Loucy (cell line): ENCODE measurements around the gene RAD9A.
A peak's percentile ranks its signal among the peaks of the same experiment; 100 is the strongest.

Experiments used
- H2AFZ ChIP-seq: fragments of 200-600 bp; sonication (generic); 2 replicates; pipeline ENCODE4 v1.6.0; 2016; ENCODE audit warnings: antibody characterized with exemption, mild to moderate bottlenecking, low read length, moderate library complexity
- H3F3A ChIP-seq: fragments of 200-600 bp; 2 replicates; pipeline ENCODE4 v1.6.0; 2016; ENCODE audit warnings: antibody characterized with exemption, low read depth, mild to moderate bottlenecking
- H3K27me3 ChIP-seq: fragments of 200-600 bp; sonication (generic); 2 replicates; pipeline ENCODE4 v1.6.1; 2014; ENCODE audit warnings: low read length, mild to moderate bottlenecking; ENCODE audit not compliant: insufficient read depth, poor library complexity, severe bottlenecking
- H3K36me3 ChIP-seq: fragments of 200-600 bp; sonication (generic); 2 replicates; pipeline ENCODE4 v1.6.1; 2016; ENCODE audit warnings: low read length; ENCODE audit not compliant: insufficient read depth
- H3K4me1 ChIP-seq: fragments of 200-600 bp; sonication (generic); 2 replicates; pipeline ENCODE4 v1.5.1; 2014; ENCODE audit warnings: low read length, mild to moderate bottlenecking; ENCODE audit not compliant: insufficient read depth, poor library complexity, severe bottlenecking
- H3K4me2 ChIP-seq: fragments of 200-600 bp; sonication (generic); 2 replicates; pipeline ENCODE4 v1.6.0; 2014; ENCODE audit warnings: antibody characterized with exemption, low read length, low read depth, mild to moderate bottlenecking; ENCODE audit not compliant: poor library complexity, severe bottlenecking
- H3K4me3 ChIP-seq: fragments of 200-600 bp; sonication (generic); 2 replicates; pipeline ENCODE4 v1.5.1; 2014; ENCODE audit warnings: low read length, mild to moderate bottlenecking, mixed read lengths; ENCODE audit not compliant: poor library complexity, severe bottlenecking
- H3K79me2 ChIP-seq: fragments of 200-600 bp; sonication (generic); 2 replicates; pipeline ENCODE4 v1.6.1; 2014; ENCODE audit warnings: low read length; ENCODE audit not compliant: insufficient read depth
- H3K9ac ChIP-seq: fragments of 200-600 bp; sonication (generic); 2 replicates; pipeline ENCODE4 v1.6.0; 2014; ENCODE audit warnings: mild to moderate bottlenecking, low read depth, low read length, moderate library complexity; ENCODE audit not compliant: poor library complexity, severe bottlenecking
- H3K9me2 ChIP-seq: fragments of 200-600 bp; sonication (generic); replicated peaks from 2 replicates; pipeline ENCODE4 v1.6.1; 2016; ENCODE audit warnings: low read depth, low read length, mixed read lengths
- H3K9me3 ChIP-seq: fragments of 200-600 bp; sonication (generic); 2 replicates; pipeline ENCODE4 v1.6.1; 2014; ENCODE audit warnings: mild to moderate bottlenecking, antibody characterized with exemption, low read length, low read depth; ENCODE audit not compliant: insufficient read depth
- H4K20me1 ChIP-seq: fragments of 200-600 bp; sonication (generic); 2 replicates; pipeline ENCODE4 v1.6.0; 2014; ENCODE audit warnings: antibody characterized with exemption, low read length, mild to moderate bottlenecking; ENCODE audit not compliant: insufficient read depth, poor library complexity, severe bottlenecking
- EZH2phosphoT487 ChIP-seq: fragments of 200-600 bp; IDR thresholded peaks from 2 replicates; pipeline ENCODE4 v1.6.1; 2018; ENCODE audit warnings: antibody characterized with exemption, mild to moderate bottlenecking, moderate library complexity, borderline replicate concordance
- TF ChIP-seq, protein P1 (sequence below): fragments of 200-600 bp; sonication (generic); conservative IDR thresholded peaks from 2 replicates; pipeline ENCODE4 v1.5.1; 2014; ENCODE audit warnings: mild to moderate bottlenecking, antibody characterized with exemption, low read length

RAD9A gene

DNA sequence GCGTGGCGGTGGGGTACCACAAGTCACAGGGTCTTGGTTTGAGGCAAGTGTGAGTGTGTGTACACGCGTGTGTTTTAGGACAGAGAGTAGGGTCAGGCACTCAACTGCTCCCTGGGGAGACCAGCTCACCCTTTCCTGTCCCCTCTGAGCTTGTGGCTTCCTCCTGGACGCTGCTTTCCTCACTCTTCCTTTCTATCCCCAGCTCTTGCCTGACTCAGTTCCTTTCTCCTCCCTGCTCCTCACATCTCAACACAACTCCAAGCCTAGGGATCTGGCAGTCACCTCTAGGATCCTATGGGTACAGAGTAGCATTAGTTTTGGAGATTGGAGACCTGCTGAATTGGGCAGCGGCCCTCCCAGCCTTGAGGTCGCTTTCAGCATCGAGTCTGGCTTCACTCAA lies 22.5 kb upstream of the RAD9A start:
- Histone ChIP-seq H3K4me1 (peaks cover 64% of the 10 kb centered on the region), H2AFZ (no peak overlapping the region), H3K9ac (no peak overlapping the region), H3K27me3 (no peaks in the 10 kb centered on the region), H3K4me3 (no peak overlapping the region), H4K20me1 (no peaks in the 10 kb centered on the region), H3K36me3 (no peaks in the 10 kb centered on the region), H3F3A (no peaks in the 10 kb centered on the region), H3K9me2 (no peaks in the 10 kb centered on the region), H3K4me2 (no peak overlapping the region), H3K9me3 (no peaks in the 10 kb centered on the region), H3K79me2 (peaks cover 4% of the 10 kb centered on the region; the same call in 1 of the 2 replicates)
- TF ChIP-seq, protein P1, sequence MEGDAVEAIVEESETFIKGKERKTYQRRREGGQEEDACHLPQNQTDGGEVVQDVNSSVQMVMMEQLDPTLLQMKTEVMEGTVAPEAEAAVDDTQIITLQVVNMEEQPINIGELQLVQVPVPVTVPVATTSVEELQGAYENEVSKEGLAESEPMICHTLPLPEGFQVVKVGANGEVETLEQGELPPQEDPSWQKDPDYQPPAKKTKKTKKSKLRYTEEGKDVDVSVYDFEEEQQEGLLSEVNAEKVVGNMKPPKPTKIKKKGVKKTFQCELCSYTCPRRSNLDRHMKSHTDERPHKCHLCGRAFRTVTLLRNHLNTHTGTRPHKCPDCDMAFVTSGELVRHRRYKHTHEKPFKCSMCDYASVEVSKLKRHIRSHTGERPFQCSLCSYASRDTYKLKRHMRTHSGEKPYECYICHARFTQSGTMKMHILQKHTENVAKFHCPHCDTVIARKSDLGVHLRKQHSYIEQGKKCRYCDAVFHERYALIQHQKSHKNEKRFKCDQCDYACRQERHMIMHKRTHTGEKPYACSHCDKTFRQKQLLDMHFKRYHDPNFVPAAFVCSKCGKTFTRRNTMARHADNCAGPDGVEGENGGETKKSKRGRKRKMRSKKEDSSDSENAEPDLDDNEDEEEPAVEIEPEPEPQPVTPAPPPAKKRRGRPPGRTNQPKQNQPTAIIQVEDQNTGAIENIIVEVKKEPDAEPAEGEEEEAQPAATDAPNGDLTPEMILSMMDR = no peak
- TF ChIP-seq EZH2phosphoT487 = no peak

DNA sequence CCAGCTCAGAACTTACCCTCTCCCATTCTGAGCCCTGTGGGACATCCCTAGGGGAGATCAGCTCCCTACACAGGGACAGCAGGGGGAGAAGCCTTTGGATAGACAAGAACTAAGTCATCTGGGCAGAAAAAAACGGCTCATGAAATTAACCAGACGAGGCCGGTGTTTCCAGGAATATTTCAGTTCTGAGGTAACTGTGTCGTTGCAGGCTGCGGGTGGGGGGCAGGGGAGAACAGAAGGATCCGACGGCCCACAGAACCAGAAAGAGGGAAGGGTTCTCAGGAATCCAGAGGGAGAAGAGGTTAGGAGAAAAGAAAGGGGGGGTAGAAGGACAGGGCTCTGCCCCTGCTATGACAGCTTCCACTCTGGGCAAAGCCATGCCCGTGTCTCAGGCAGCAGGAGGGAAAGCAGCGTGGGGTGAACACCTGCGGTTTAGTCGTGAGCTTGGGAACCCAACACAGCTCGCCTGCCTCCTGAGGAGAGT lies 21.9 kb upstream of the RAD9A start:
- Histone ChIP-seq H3K9ac (no peak overlapping the region), H2AFZ (no peak overlapping the region), H3K79me2 (peaks cover 4% of the 10 kb centered on the region; the same call in 1 of the 2 replicates), H3K27me3 (no peaks in the 10 kb centered on the region), H3K4me3 (no peak overlapping the region), H3F3A (no peaks in the 10 kb centered on the region), H4K20me1 (no peaks in the 10 kb centered on the region), H3K36me3 (no peaks in the 10 kb centered on the region), H3K4me1 (peaks cover 64% of the 10 kb centered on the region), H3K9me2 (no peaks in the 10 kb centered on the region), H3K9me3 (no peaks in the 10 kb centered on the region), H3K4me2 (peak overlapping the region; percentile 25)
- no peak for TF ChIP-seq EZH2phosphoT487
- TF ChIP-seq, protein P1 = no peak

GRCh38 chr11:67370351-67371076 lies 21.3 kb upstream of the RAD9A start:
- Histone ChIP-seq H3K9me2 (no peaks in the 10 kb centered on the region), H3K27me3 (no peaks in the 10 kb centered on the region), H3K79me2 (peaks cover 4% of the 10 kb centered on the region; the same call in 1 of the 2 replicates), H3K4me2 (peak overlapping the region; percentile 89), H3K36me3 (no peaks in the 10 kb centered on the region), H3K9ac (no peak overlapping the region), H3K9me3 (no peaks in the 10 kb centered on the region), H3K4me1 (peaks cover 59% of the 10 kb centered on the region), H4K20me1 (no peaks in the 10 kb centered on the region), H2AFZ (no peak overlapping the region), H3F3A (no peaks in the 10 kb centered on the region), H3K4me3 (no peak overlapping the region)
- no peak for TF ChIP-seq EZH2phosphoT487
- TF ChIP-seq, protein P1 = no peak
